ENCODE results near the gene SLC9A3.

DNA sequence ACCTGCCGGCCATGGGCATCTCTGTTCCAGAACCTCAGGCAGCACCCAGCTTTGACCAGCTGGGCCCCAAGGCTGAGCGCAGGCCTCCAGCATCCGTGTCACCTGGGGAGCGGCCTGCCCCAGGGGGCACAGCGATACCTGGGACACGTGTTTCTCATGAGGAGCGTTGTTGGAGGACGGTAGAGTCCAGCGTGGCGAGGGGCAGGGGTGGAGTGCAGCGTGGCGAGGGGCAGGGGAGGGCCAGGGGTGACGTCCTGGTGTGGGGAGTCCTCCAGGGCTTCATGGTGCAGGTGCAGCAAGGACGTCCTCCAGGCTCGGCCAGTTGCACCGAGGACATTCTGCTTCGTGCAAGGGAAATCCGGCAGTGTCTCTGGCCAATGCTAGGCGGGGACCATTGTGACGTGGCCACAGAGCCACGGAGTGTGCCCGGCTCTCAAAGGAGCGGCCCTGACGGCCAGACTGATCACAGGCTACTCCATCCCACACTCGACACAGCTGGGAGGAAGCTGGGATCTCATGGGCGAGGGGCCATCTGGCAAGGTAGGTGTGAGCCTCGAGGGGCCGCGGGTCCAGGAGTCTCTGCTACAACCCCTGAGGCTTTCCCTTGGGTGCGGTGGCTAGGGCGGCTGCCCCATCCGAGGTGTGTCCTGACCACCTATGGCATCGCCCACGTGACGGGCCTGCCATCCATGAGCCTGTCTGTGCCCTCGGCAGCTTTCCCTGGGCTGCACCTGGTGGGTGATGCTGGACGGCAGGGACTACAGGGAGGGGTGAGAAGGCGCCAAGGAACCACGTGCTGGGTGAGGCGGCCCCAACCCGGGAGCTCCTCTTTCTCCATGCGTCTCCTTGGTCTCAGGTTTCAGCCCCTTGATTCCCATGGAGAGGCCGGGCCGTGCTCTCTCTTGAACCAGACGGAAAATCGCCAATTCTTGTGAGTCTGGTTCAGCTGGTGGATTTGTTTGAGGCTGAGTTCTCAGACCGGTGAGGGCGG lies 33.8 kb downstream of the SLC9A3 start:
- TF ChIP-seq EP300 (IDR thresholded peaks at IDR 0.05) (no peak), POLR2A (IDR thresholded peaks at IDR 0.05; ENCODE audit: low read depth) (no peak), POLR2AphosphoS5 (IDR thresholded peaks at IDR 0.05) (no peak)
- TF ChIP-seq, protein P1, sequence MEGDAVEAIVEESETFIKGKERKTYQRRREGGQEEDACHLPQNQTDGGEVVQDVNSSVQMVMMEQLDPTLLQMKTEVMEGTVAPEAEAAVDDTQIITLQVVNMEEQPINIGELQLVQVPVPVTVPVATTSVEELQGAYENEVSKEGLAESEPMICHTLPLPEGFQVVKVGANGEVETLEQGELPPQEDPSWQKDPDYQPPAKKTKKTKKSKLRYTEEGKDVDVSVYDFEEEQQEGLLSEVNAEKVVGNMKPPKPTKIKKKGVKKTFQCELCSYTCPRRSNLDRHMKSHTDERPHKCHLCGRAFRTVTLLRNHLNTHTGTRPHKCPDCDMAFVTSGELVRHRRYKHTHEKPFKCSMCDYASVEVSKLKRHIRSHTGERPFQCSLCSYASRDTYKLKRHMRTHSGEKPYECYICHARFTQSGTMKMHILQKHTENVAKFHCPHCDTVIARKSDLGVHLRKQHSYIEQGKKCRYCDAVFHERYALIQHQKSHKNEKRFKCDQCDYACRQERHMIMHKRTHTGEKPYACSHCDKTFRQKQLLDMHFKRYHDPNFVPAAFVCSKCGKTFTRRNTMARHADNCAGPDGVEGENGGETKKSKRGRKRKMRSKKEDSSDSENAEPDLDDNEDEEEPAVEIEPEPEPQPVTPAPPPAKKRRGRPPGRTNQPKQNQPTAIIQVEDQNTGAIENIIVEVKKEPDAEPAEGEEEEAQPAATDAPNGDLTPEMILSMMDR (IDR thresholded peaks at IDR 0.05) = no peak

Data from esophagus muscularis mucosa (tissue), 4 donors.